GM12892 (cell line): ENCODE results near the gene CIAO1.
A peak's percentile ranks its signal among the peaks of the same experiment; 100 is the strongest.

Experiments used
- DNase-seq: peaks from one replicate; pipeline ENCODE4 v3.0.0; 2011; ENCODE audit not compliant: insufficient read length
- FAIRE-seq: peaks from 2 replicates; lab custom pipeline; 2011; peaks lifted over from hg19 to GRCh38; lab: Jason Lieb, UNC
- POLR2A ChIP-seq: IDR thresholded peaks from 2 replicates; pipeline ENCODE4 v1.6.1; 2011; ENCODE audit warnings: low read depth, low read length, control low read depth
- POLR2AphosphoS5 ChIP-seq: IDR thresholded peaks from 2 replicates; pipeline ENCODE4 v1.6.1; 2011; ENCODE audit warnings: low read depth, low read length, control low read depth
- TAF1 ChIP-seq: IDR thresholded peaks from 2 replicates; pipeline ENCODE4 v1.6.1; 2011; ENCODE audit warnings: low read depth, mild to moderate bottlenecking, control low read depth, low read length, borderline replicate concordance

Gene CIAO1

GRCh38 chr2:96239745-96240264, 26.2 kb upstream of the CIAO1 start:
- DNase-seq = no peak
- TF ChIP-seq TAF1 (no peak), POLR2AphosphoS5 (no peak), POLR2A (no peak)
- FAIRE-seq = no peak

- no peak for TF ChIP-seq TAF1
- no peak for TF ChIP-seq POLR2A
- TF ChIP-seq POLR2AphosphoS5 = no peak
- DNase-seq = no peak
Observed at GRCh38 chr2:96240341-96241038, 25.5 kb upstream of the CIAO1 start.

GRCh38 chr2:96241227-96241626, 24.8 kb upstream of the CIAO1 start:
- TF ChIP-seq TAF1 = no peak
- TF ChIP-seq POLR2A = no peak
- TF ChIP-seq POLR2AphosphoS5 = no peak
- no peak for DNase-seq
- FAIRE-seq = no peak

More at GRCh38 chr2:96240341-96241038, 25.5 kb upstream of the CIAO1 start:
- FAIRE-seq = no peak

- FAIRE-seq = peak; percentile 86
- DNase-seq = peak; percentile 65
- TF ChIP-seq POLR2A = no peak; the same call in 1 of the 2 replicates
- peak; percentile 37; the same call in 1 of the 2 replicates for TF ChIP-seq POLR2AphosphoS5
- TF ChIP-seq TAF1 = peak; percentile 51; the same call in 1 of the 2 replicates
Observed at GRCh38 chr2:96241900-96242611, 24.0 kb upstream of the CIAO1 start.

- DNase-seq (no peak), FAIRE-seq (no peak)
- TF ChIP-seq TAF1 (no peak), POLR2A (no peak), POLR2AphosphoS5 (no peak)
Observed at GRCh38 chr2:96243843-96244242, 22.2 kb upstream of the CIAO1 start.

GRCh38 chr2:96245609-96246390, 20.2 kb upstream of the CIAO1 start:
- TF ChIP-seq POLR2AphosphoS5 = no peak
- DNase-seq (no peak), FAIRE-seq (no peak)

GRCh38 chr2:96247009-96247408, 19.0 kb upstream of the CIAO1 start:
- no peak for DNase-seq
- TF ChIP-seq TAF1 (no peak), POLR2AphosphoS5 (no peak), POLR2A (no peak)
- no peak for FAIRE-seq

- FAIRE-seq (no peak), DNase-seq (no peak)
- TF ChIP-seq POLR2A (no peak), TAF1 (no peak), POLR2AphosphoS5 (no peak)
Observed at GRCh38 chr2:96247896-96248295, 18.1 kb upstream of the CIAO1 start.

GRCh38 chr2:96248624-96249023, 17.4 kb upstream of the CIAO1 start:
- FAIRE-seq = no peak
- no peak for DNase-seq
- TF ChIP-seq POLR2AphosphoS5 (no peak), POLR2A (no peak), TAF1 (no peak)

GRCh38 chr2:96249654-96250053, 16.4 kb upstream of the CIAO1 start:
- FAIRE-seq = no peak
- DNase-seq = no peak
- peak; percentile 17; the same call in 1 of the 2 replicates for TF ChIP-seq POLR2A
- no peak for TF ChIP-seq TAF1

- TF ChIP-seq POLR2AphosphoS5 (no peak; the same call in 1 of the 2 replicates), TAF1 (no peak), POLR2A (no peak; the same call in 1 of the 2 replicates)
- FAIRE-seq (no peak), DNase-seq (no peak)
Observed at GRCh38 chr2:96250188-96250587, 15.8 kb upstream of the CIAO1 start.
